ENCODE measurements around the gene CADPS. TPM values are rescaled to one million over a fixed set of nuclear protein-coding genes. Genes with fewer than 3 reads are reported as not detected.

The CADPS gene
- total RNA-seq, 1 experiment from 2014 or later, result 5.2 TPM

GRCh38 chr3:62373215-62373614 lies 502.0 kb downstream of the CADPS start, which contains the start of gene FEZF2:
Gene FEZF2 (minus strand): TSS chr3:62373550. CDS start chr3:62372868, 682 bp downstream.
- Histone ChIP-seq H3K4me3 (ENCODE audit: insufficient read depth, low read depth, low read length) (peak within 1 kb of the TSS; percentile 12; the same call in 1 of the 2 replicates), H3K36me3 (replicated peaks; ENCODE audit: control insufficient read depth, insufficient read depth, low read length) (no peaks in the 10 kb centered on the region), H3K27me3 (ENCODE audit: control insufficient read depth, insufficient read depth, low read length) (peaks cover 100% of the 10 kb centered on the region)
- DNase-seq, result peak; percentile 80

GRCh38 chr3:62372621-62373041 lies 502.6 kb downstream of the CADPS start:
- peak; percentile 71 for DNase-seq
- Histone ChIP-seq H3K27me3 (ENCODE audit: control insufficient read depth, insufficient read depth, low read length) (peaks cover 100% of the 10 kb centered on the region), H3K4me3 (ENCODE audit: insufficient read depth, low read depth, low read length) (0 out of 2 replicates have a peak overlapping the region, but pooled peaks have one; percentile 8), H3K36me3 (replicated peaks; ENCODE audit: control insufficient read depth, insufficient read depth, low read length) (no peaks in the 10 kb centered on the region)

- Histone ChIP-seq H3K4me3 (ENCODE audit: insufficient read depth, low read depth, low read length) (no peak overlapping the region), H3K36me3 (replicated peaks; ENCODE audit: control insufficient read depth, insufficient read depth, low read length) (no peaks in the 10 kb centered on the region), H3K27me3 (ENCODE audit: control insufficient read depth, insufficient read depth, low read length) (peaks cover 100% of the 10 kb centered on the region)
- peak; percentile 78 for DNase-seq
Measured at GRCh38 chr3:62371720-62372591, 503.3 kb downstream of the CADPS start.

- Histone ChIP-seq H3K4me3 (ENCODE audit: insufficient read depth, low read depth, low read length) (no peak overlapping the region), H3K27me3 (ENCODE audit: control insufficient read depth, insufficient read depth, low read length) (peaks cover 100% of the 10 kb centered on the region), H3K36me3 (replicated peaks; ENCODE audit: control insufficient read depth, insufficient read depth, low read length) (no peaks in the 10 kb centered on the region)
- DNase-seq, result peak; percentile 67
Measured at GRCh38 chr3:62370858-62371719, 504.1 kb downstream of the CADPS start.

GRCh38 chr3:62370112-62370857 lies 504.9 kb downstream of the CADPS start:
- H3K36me3 ChIP-seq (replicated peaks; ENCODE audit: control insufficient read depth, insufficient read depth, low read length), result no peaks in the 10 kb centered on the region
- DNase-seq, result peak; percentile 74
- H3K27me3 ChIP-seq (ENCODE audit: control insufficient read depth, insufficient read depth, low read length), result peaks cover 99% of the 10 kb centered on the region
- H3K4me3 ChIP-seq (ENCODE audit: insufficient read depth, low read depth, low read length), result no peak overlapping the region

GRCh38 chr3:62369476-62369743 lies 505.8 kb downstream of the CADPS start:
- Histone ChIP-seq H3K4me3 (ENCODE audit: insufficient read depth, low read depth, low read length) (peak overlapping the region; percentile 51), H3K36me3 (replicated peaks; ENCODE audit: control insufficient read depth, insufficient read depth, low read length) (no peaks in the 10 kb centered on the region), H3K27me3 (ENCODE audit: control insufficient read depth, insufficient read depth, low read length) (peaks cover 98% of the 10 kb centered on the region)
- no peak for DNase-seq

GRCh38 chr3:62368705-62369475 lies 506.3 kb downstream of the CADPS start:
- Histone ChIP-seq H3K36me3 (replicated peaks; ENCODE audit: control insufficient read depth, insufficient read depth, low read length) (no peaks in the 10 kb centered on the region), H3K27me3 (ENCODE audit: control insufficient read depth, insufficient read depth, low read length) (peaks cover 98% of the 10 kb centered on the region), H3K4me3 (ENCODE audit: insufficient read depth, low read depth, low read length) (peak overlapping the region; percentile 51)
- peak; percentile 87 for DNase-seq

GRCh38 chr3:62368290-62368704 lies 506.9 kb downstream of the CADPS start:
- Histone ChIP-seq H3K36me3 (replicated peaks; ENCODE audit: control insufficient read depth, insufficient read depth, low read length) (no peaks in the 10 kb centered on the region), H3K4me3 (ENCODE audit: insufficient read depth, low read depth, low read length) (peak overlapping the region; percentile 51), H3K27me3 (ENCODE audit: control insufficient read depth, insufficient read depth, low read length) (peaks cover 94% of the 10 kb centered on the region)
- no peak for DNase-seq

GRCh38 chr3:62367763-62368195 lies 507.4 kb downstream of the CADPS start:
- H3K36me3 ChIP-seq (replicated peaks; ENCODE audit: control insufficient read depth, insufficient read depth, low read length), result no peaks in the 10 kb centered on the region
- peaks cover 89% of the 10 kb centered on the region for H3K27me3 ChIP-seq (ENCODE audit: control insufficient read depth, insufficient read depth, low read length)
- peak overlapping the region; percentile 21 for H3K4me3 ChIP-seq (ENCODE audit: insufficient read depth, low read depth, low read length)
- peak; percentile 63 for DNase-seq

- no peak for DNase-seq
- Histone ChIP-seq H3K36me3 (replicated peaks; ENCODE audit: control insufficient read depth, insufficient read depth, low read length) (no peaks in the 10 kb centered on the region), H3K27me3 (ENCODE audit: control insufficient read depth, insufficient read depth, low read length) (peaks cover 72% of the 10 kb centered on the region), H3K4me3 (ENCODE audit: insufficient read depth, low read depth, low read length) (no peak overlapping the region)
Measured at GRCh38 chr3:62366126-62366484, 509.1 kb downstream of the CADPS start.

GRCh38 chr3:62365391-62366125 lies 509.7 kb downstream of the CADPS start:
- peak; percentile 18 for DNase-seq
- no peaks in the 10 kb centered on the region for H3K36me3 ChIP-seq (replicated peaks; ENCODE audit: control insufficient read depth, insufficient read depth, low read length)
- peak overlapping the region; percentile 18 for H3K4me3 ChIP-seq (ENCODE audit: insufficient read depth, low read depth, low read length)
- H3K27me3 ChIP-seq (ENCODE audit: control insufficient read depth, insufficient read depth, low read length), result peaks cover 66% of the 10 kb centered on the region

- no peak for DNase-seq
- Histone ChIP-seq H3K27me3 (ENCODE audit: control insufficient read depth, insufficient read depth, low read length) (peaks cover 59% of the 10 kb centered on the region), H3K36me3 (replicated peaks; ENCODE audit: control insufficient read depth, insufficient read depth, low read length) (no peaks in the 10 kb centered on the region)
Measured at GRCh38 chr3:62364191-62364590, 511.0 kb downstream of the CADPS start.

GRCh38 chr3:62363275-62363674 lies 511.9 kb downstream of the CADPS start:
- Histone ChIP-seq H3K27me3 (ENCODE audit: control insufficient read depth, insufficient read depth, low read length) (peaks cover 56% of the 10 kb centered on the region), H3K4me3 (ENCODE audit: insufficient read depth, low read depth, low read length) (no peak overlapping the region), H3K36me3 (replicated peaks; ENCODE audit: control insufficient read depth, insufficient read depth, low read length) (no peaks in the 10 kb centered on the region)
- no peak for DNase-seq

More at GRCh38 chr3:62364191-62364590, 511.0 kb downstream of the CADPS start:
- no peak overlapping the region for H3K4me3 ChIP-seq (ENCODE audit: insufficient read depth, low read depth, low read length)

Data from H7 (cell line).